HG02938 (cell line): ENCODE data around the gene NINJ2.
"Not testable (repeated sequence)": the region's sequence is repeated elsewhere in the genome, so short reads cannot be mapped to it uniquely, and the experiment has no call there.

Experiments used
- ATAC-seq: cut with Tn5 transposase; IDR thresholded peaks from one replicate; pipeline ENCODE4 v1.9.1; 2021; ENCODE audit warnings: mild to moderate bottlenecking, moderate library complexity; ENCODE audit not compliant: unreplicated experiment

The NINJ2 gene

DNA sequence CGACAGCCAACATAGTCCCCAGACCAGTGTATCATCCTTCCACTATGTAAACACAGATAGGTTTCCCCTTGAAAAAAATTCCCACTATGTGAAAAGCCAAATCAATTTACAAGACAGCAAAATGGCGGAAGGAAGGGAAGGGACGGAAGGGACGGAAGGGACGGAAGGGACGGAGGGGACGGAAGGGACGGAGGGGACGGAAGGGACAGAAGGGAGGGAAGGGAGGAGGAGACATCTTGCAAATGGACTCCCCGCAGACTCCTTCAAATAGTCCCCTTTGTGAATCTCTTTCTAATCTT lies 75.3 kb downstream of the NINJ2 start:
- no peak for ATAC-seq

DNA sequence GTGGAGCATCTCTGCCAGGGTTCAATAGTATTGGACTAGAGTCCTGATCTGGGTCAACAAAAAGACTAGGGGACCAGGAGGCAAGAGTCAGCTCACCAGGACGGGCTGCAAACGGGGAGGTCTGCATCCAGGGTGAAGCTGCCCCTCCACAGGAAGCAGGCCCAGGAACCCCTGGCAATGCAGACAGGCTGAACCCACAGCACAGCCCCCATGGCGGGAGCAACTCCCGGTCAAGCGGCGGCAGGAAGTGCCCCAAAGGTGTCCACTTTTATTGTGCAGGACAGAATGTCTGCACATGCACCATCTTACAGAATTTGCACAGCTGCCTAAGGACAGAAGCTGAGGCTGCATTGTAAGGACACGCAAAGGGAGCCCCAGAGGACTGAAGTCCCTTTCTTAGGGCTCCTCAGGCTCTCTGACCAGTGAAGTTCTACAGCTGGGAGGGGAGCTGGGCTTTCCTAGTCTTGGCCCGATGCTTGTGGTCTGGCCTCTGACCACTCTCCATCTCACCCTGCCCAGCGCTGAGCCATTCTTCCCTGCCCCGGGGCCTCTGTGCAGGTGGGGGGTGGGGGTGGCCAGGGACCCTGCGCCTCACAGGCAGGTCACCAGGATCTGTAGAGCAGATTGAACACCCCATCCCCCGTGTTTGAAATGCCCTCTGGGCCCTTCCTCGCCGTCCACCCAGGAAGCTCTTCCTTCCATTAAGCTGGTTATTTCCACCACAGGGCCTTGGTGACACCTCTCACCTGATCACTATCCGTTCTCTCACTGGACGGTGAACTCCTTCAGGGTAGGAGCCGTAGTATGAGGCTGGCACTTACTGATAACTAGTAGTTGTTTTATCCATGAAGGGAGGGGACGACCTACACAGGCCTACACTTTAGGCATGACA lies 75.9 kb downstream of the NINJ2 start:
- no peak for ATAC-seq

DNA sequence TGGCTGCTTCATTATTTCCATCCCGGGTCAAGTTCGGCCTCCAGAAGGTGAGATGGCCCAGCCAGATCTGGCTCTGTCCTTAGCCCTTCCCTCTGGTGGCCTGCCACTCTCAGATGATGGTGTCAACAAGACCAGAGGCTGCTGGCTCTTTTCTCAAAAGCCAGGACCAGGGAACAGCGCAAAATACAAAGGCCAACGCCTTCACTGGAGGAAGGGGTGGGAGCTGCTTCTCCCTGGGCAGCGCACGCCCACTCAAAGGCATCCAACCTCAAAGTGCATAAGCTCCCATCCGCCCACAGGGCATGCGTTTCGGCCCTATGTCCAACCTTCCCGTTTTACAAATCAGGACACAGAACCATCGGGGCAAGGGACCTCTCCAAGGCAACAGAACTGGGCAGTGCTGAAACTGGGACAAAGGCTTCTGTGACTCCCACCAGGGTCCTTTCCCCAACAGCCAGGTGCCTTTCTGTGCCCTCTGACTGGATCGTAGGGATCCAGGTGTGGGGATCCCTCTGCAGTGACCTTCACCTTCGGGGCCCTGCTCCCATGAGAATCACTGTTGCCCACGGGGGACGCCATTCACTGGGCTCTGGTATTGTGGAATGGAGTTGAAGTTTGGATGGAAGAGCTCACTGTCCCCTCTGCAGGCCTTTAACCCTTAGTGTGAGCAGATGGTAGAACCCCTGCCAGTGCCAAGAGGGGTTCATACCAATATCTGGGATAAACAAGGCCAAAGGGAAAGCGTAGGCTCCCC lies 76.8 kb downstream of the NINJ2 start:
- no peak for ATAC-seq

- no peak for ATAC-seq
These were observed 77.9 kb downstream of the NINJ2 start for GRCh38 chr12:585062-586061.

GRCh38 chr12:583251-583869 lies 79.9 kb downstream of the NINJ2 start:
- no peak for ATAC-seq

GRCh38 chr12:581746-582145 lies 81.5 kb downstream of the NINJ2 start:
- no peak for ATAC-seq

DNA sequence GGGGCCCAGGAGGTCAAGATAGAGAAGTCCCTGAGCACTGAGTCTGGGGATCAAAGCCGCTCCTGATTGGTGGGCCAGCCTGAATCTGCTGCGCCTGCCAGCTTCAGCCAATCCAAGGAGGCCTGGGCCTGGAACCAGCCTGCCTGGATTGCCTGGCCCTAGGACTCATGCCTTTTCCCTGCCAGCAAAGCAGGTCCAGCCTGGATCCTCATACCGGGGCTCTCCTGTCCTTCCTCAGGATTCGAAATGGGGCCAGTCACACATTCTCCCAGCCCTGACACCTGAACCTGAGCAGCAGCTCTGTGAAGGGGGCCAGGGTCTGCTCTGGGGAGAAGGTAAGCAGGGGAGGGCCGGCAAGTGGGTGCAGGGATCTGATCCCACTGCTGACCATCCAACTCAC lies 81.9 kb downstream of the NINJ2 start:
- ATAC-seq, result no peak

GRCh38 chr12:580813-581212 lies 82.4 kb downstream of the NINJ2 start:
- ATAC-seq, result no peak

DNA sequence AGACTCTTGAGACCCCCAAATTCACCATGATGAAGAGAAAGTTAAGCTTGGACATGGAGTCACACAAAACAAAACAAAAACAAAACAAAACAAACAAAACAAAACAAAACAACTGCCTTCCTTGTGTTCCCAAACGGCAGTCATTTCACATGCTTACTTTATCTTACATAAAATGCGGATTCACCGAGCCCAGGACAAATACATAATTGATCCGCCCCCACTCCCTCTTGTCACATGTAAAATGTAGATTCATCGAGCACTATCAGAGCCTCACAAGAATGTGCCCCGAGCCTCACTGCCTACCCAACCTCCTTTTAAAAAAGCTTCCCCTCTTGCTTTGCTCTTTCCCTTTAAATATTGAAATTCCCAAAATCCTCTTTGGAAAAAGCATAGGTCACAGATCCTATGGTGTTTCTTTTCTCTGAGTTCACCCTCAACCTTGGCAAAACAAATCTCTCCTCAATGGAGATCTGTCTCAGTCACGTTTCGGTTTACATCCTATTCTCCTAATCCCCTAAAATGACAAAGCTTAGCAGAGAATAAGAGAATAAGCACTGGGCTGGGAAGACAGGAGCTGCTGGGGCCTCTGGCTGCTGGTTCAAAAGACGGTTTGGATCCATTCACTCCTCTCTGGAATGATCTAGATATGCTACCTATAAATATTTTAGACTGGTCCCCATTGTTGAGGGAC lies 83.7 kb downstream of the NINJ2 start:
- ATAC-seq, result no peak

GRCh38 chr12:578748-579419 lies 84.4 kb downstream of the NINJ2 start:
- no peak for ATAC-seq

DNA sequence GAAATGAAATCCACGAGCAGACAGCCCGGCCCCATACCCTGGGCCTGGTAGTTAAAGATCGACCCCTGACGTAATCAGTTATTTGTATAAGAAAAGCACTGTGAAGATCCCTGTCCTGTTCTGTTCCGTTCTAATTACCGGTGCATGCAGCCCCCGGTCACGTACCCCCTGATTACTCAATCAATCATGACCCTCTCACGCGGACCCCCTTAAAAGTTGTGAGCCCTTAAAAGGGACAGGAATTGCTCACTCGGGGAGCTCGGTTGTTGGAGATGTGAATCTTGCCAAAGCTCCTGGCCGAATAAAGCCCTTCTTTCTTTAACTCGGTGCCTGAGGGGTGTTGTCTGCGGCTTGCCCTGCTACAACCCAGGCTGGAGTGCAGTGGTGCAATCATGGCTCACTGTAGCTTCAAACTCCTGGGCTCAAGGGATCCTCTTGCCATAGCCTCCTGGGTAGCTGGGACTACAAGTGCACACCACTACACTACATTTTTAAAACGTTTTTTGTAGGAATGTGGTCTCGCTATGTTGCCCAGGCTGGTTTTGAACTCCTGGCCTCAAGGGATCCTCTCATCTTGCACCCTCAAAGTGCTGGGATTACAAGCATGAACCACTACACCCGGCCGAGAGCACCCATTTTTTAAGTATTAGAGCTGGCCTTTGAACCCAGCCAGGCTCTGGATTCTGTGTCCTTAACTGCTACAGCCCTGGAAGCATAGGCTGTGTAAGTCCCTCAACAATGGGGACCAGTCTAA lies 85.1 kb downstream of the NINJ2 start:
- ATAC-seq, result not testable (repeated sequence)

- no peak for ATAC-seq
These were observed 86.6 kb downstream of the NINJ2 start for GRCh38 chr12:576615-577110.

DNA sequence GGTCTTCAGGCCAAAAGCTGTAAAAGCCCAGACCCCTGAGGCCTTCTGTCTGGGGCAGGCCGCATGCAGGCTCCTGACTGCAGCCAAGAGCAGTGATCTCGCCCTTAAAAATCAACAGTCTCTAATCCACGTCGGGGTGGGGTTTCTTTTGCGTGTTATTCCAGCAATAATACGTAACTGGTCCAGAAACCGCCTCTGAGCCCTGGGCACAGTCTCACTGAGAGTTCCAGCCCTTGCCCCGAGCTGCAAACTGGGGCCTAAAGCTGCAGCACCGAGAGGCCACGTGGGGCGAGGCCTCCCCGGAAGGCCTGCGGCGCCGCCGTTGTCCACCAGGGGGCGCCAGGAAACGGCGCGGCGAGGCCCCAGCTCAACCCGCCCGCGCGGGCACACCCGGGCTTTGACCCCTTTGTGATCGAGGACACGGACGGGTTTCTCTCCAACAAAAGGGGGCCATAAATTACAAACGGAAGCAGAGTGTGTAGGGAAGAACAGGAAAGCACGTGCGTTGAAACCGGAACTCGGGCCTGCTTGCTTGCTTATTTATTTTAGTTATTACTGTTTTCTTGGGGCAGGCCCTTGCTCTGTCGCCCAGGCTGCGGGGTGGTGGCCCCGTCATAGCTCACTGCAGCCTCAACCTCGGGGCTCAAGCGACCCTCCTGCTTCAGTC lies 87.2 kb downstream of the NINJ2 start:
- ATAC-seq, result no peak

- no peak for ATAC-seq
These were observed 88.1 kb downstream of the NINJ2 start for GRCh38 chr12:575129-575502.

GRCh38 chr12:574475-575128 lies 88.6 kb downstream of the NINJ2 start:
- ATAC-seq, result no peak

GRCh38 chr12:573232-573631 lies 90.0 kb downstream of the NINJ2 start:
- no peak for ATAC-seq

DNA sequence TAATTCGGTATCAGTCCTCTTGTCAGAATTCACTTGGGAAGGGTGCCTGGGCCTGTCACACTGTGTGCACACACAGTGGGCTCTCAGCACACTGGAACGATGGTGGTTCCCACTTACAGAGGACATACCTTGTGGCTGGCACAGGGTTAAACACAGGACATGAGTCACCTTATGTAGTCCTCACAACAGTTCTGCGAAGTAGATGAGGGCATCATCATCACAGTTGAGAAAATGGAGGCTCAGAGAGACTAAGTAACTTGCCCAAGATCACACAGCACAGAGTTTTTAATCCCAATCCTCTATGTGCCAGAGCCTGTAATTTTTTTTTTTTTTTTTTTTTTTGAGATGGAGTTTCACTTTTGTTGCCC lies 90.7 kb downstream of the NINJ2 start:
- no peak for ATAC-seq
